SK-N-SH treated with all-trans-retinoic acid at 6 μM for 48 hours (cell line): ENCODE results near the gene SIL1.

Experiments used
- ARNTL ChIP-seq: fragments of 450-650 bp; formaldehyde crosslinking; IDR thresholded peaks from 2 replicates; pipeline ENCODE4 v1.5.0; 2020; ENCODE audit warnings: low read depth, mild to moderate bottlenecking, moderate library complexity, borderline replicate concordance
- BACH2 ChIP-seq: fragments of 250-450 bp; sonication (Bioruptor Pico); IDR thresholded peaks from 2 replicates; pipeline ENCODE4 v1.9.0; 2021; ENCODE audit warnings: mild to moderate bottlenecking, borderline replicate concordance
- CREB5 ChIP-seq: fragments of 250-450 bp; sonication (Bioruptor Pico); IDR thresholded peaks from 2 replicates; pipeline ENCODE4 v1.5.1; 2020; ENCODE audit warnings: low read depth, mild to moderate bottlenecking, moderate library complexity
- CSRNP3 ChIP-seq: fragments of 250-450 bp; sonication (Bioruptor Pico); IDR thresholded peaks from 2 replicates; pipeline ENCODE4 v1.5.1; 2021; ENCODE audit warnings: mild to moderate bottlenecking, moderate library complexity
- ESRRG ChIP-seq: fragments of 250-450 bp; sonication (Bioruptor Pico); IDR thresholded peaks from 2 replicates; pipeline ENCODE4 v1.6.1; 2021; ENCODE audit warnings: mild to moderate bottlenecking
- GLIS3 ChIP-seq: fragments of 250-450 bp; sonication (Bioruptor Pico); IDR thresholded peaks from 2 replicates; pipeline ENCODE4 v1.5.0; 2020; ENCODE audit warnings: mild to moderate bottlenecking, moderate library complexity
- OSR1 ChIP-seq: fragments of 250-450 bp; sonication (Bioruptor Pico); IDR thresholded peaks from 2 replicates; pipeline ENCODE4 v1.8.0; 2022; ENCODE audit warnings: moderate library complexity, mild to moderate bottlenecking, inconsistent platforms
- PATZ1 ChIP-seq: fragments of 250-450 bp; sonication (Bioruptor Pico); IDR thresholded peaks from 2 replicates; pipeline ENCODE4 v1.8.0; 2020; ENCODE audit warnings: mild to moderate bottlenecking, moderate library complexity, borderline replicate concordance
- TCF4 ChIP-seq: fragments of 250-450 bp; sonication (Bioruptor Pico); IDR thresholded peaks from 2 replicates; pipeline ENCODE4 v1.8.0; 2021; ENCODE audit warnings: mild to moderate bottlenecking, moderate library complexity, borderline replicate concordance
- ZC3H10 ChIP-seq: fragments of 250-450 bp; sonication (Bioruptor Pico); IDR thresholded peaks from 2 replicates; pipeline ENCODE4 v1.5.1; 2021; ENCODE audit warnings: mild to moderate bottlenecking, moderate library complexity
- ZFP3 ChIP-seq: fragments of 250-450 bp; sonication (Bioruptor Pico); IDR thresholded peaks from 2 replicates; pipeline ENCODE4 v1.5.0; 2020; ENCODE audit warnings: mild to moderate bottlenecking, moderate library complexity

GRCh38 chr5:139150367-139150999 lies 47.7 kb downstream of the SIL1 start:
- TF ChIP-seq GLIS3 (CRISPR knock-in tag): no peak
- TF ChIP-seq CREB5 (CRISPR knock-in tag): no peak
- no peak for TF ChIP-seq ZFP3 (CRISPR knock-in tag)
- no peak for TF ChIP-seq PATZ1 (CRISPR knock-in tag)
- TF ChIP-seq BACH2: no peak
- TF ChIP-seq ZC3H10 (CRISPR knock-in tag): no peak
- no peak for TF ChIP-seq ESRRG (CRISPR knock-in tag)
- no peak for TF ChIP-seq ARNTL (CRISPR knock-in tag)
- no peak for TF ChIP-seq TCF4
- no peak for TF ChIP-seq CSRNP3 (CRISPR knock-in tag)
- TF ChIP-seq OSR1 (CRISPR knock-in tag): no peak
